ENCODE data around the gene BHMT.

DNA sequence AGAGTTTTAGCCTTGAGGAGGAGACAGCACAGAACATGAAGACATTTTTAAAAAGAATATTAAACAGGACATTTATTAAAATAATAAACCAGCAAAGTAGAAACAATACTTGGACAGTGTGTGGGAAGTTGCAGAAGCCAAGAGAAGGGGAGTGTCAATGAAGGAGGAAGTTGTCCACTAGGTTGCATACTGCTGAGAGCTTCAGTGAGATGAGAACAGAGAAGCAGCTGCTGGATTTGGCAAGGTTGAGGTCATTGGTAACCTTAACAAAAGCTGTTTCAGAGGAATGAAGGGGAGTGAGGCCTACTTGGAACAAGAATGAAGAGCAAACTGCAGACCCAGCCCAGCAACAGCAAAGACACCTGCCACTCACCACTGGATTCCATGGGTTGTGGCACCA lies 11.4 kb downstream of the BHMT start:
- TF ChIP-seq, protein P1, sequence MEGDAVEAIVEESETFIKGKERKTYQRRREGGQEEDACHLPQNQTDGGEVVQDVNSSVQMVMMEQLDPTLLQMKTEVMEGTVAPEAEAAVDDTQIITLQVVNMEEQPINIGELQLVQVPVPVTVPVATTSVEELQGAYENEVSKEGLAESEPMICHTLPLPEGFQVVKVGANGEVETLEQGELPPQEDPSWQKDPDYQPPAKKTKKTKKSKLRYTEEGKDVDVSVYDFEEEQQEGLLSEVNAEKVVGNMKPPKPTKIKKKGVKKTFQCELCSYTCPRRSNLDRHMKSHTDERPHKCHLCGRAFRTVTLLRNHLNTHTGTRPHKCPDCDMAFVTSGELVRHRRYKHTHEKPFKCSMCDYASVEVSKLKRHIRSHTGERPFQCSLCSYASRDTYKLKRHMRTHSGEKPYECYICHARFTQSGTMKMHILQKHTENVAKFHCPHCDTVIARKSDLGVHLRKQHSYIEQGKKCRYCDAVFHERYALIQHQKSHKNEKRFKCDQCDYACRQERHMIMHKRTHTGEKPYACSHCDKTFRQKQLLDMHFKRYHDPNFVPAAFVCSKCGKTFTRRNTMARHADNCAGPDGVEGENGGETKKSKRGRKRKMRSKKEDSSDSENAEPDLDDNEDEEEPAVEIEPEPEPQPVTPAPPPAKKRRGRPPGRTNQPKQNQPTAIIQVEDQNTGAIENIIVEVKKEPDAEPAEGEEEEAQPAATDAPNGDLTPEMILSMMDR (IDR thresholded peaks at IDR 0.05): no peak
- no peak for TF ChIP-seq REST (IDR thresholded peaks at IDR 0.05; ENCODE audit: insufficient read depth in 1 of 2, low read depth in 2 of 2, low read length in 1 of 2)

All from Panc1 (cell line).